PFSK-1 (cell line): ENCODE data around the gene ZC3H18.

Source experiments
- POLR2AphosphoS5 ChIP-seq: IDR thresholded peaks from 2 replicates; pipeline ENCODE4 v1.6.1; 2012; ENCODE audit warnings: low read depth, mild to moderate bottlenecking, control low read depth, low read length, moderate library complexity
- REST ChIP-seq, 2 experiments: IDR thresholded peaks; 2 replicates each; pipeline versions ENCODE4 v1.6.1 to v1.8.0; 2011 to 2012; ENCODE audit warnings: low read depth in 2 of 2, low read length in 2 of 2, control low read depth in 1 of 2, inconsistent platforms in 1 of 2, mild to moderate bottlenecking in 1 of 2, moderate library complexity in 1 of 2; ENCODE audit not compliant: insufficient read depth in 1 of 2
- SIN3A ChIP-seq: IDR thresholded peaks from 2 replicates; pipeline ENCODE4 v1.6.1; 2012; ENCODE audit warnings: mild to moderate bottlenecking, low read length, moderate library complexity, borderline replicate concordance; ENCODE audit not compliant: insufficient read depth
- TAF1 ChIP-seq: IDR thresholded peaks from 2 replicates; pipeline ENCODE4 v1.6.1; 2012; ENCODE audit warnings: low read length, control low read depth, borderline replicate concordance; ENCODE audit not compliant: insufficient read depth

- no peak for TF ChIP-seq POLR2AphosphoS5
- no peak for TF ChIP-seq REST (IDR thresholded peaks at IDR 0.05; ENCODE audit: insufficient read depth in 1 of 2, low read depth in 2 of 2, low read length in 2 of 2)
- TF ChIP-seq TAF1, result no peak
- no peak for TF ChIP-seq SIN3A
Measured at GRCh38 chr16:88536971-88537751, 33.0 kb upstream of the ZC3H18 start.
